ENCODE measurements around the gene API5.

API5 gene

DNA sequence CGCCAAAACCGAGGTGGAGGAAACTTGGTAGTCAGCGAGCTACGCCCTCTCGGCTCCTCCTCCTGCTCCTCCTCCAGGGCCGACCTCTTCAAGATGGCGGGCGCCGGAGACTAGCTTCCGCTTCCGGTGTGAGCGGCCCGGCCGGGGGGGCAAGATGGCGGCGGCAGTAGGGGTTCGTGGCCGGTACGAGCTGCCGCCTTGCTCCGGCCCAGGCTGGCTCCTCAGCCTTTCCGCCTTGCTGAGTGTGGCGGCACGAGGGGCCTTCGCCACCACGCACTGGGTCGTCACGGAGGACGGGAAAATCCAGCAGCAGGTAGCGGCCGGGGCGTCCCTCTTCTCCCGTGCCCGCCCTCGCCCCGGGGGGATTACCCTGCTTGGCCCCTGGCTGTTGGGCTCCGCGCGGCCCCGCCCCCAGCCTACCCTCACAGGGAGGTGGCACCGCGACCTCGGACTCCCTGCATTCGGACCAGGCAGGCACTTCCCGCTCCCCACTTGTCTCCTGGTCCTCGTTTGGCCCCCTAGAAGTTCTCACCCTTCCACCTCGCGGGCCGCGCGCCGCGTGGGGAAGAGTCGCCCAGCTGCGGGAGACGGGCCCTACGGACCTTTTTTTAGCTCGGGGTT, 47.1 kb downstream of the API5 start, which contains the start of gene TTC17:
TTC17 (plus strand) TSS at position 120 of the 621 bp plus-strand sequence; CDS start at position 155, 35 bp downstream.
- H3K4me1 ChIP-seq (ENCODE audit: insufficient read depth, low read length, poor library complexity, severe bottlenecking) = peaks cover 37% of the 10 kb centered on the region

DNA sequence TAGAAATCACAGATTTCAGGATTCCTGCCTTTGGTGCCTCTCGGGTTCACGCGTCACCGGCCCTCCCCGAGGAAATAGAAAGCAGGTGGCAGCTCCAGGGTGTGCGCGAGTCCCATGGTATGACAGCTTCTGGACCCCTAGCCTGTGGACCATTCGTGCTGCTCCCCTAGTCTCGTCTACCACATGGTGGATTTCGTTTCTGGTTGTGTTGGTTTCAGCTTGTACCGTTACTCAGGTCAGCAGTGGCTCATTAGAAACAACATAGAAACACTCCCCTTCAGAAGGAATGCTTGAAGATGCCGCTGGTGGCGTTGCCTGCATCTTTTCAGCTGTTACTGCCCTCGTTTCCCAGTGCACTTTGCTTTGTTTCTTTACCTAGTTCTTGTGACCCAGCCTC, 47.6 kb downstream of the API5 start:
- H3K9ac ChIP-seq (ENCODE audit: low read depth, low read length, poor library complexity, severe bottlenecking) = peak overlapping the region; percentile 91
- H3K36me3 ChIP-seq (ENCODE audit: insufficient read depth, low read length) = no peaks in the 10 kb centered on the region
- H3K4me2 ChIP-seq (ENCODE audit: low read depth, low read length, poor library complexity, severe bottlenecking) = peak overlapping the region; percentile 90
- peak overlapping the region; percentile 99 for H2AFZ ChIP-seq (ENCODE audit: low read length)
- TF ChIP-seq EZH2phosphoT487 (IDR thresholded peaks at IDR 0.05; ENCODE audit: borderline replicate concordance) = no peak
- TF ChIP-seq, protein P1, sequence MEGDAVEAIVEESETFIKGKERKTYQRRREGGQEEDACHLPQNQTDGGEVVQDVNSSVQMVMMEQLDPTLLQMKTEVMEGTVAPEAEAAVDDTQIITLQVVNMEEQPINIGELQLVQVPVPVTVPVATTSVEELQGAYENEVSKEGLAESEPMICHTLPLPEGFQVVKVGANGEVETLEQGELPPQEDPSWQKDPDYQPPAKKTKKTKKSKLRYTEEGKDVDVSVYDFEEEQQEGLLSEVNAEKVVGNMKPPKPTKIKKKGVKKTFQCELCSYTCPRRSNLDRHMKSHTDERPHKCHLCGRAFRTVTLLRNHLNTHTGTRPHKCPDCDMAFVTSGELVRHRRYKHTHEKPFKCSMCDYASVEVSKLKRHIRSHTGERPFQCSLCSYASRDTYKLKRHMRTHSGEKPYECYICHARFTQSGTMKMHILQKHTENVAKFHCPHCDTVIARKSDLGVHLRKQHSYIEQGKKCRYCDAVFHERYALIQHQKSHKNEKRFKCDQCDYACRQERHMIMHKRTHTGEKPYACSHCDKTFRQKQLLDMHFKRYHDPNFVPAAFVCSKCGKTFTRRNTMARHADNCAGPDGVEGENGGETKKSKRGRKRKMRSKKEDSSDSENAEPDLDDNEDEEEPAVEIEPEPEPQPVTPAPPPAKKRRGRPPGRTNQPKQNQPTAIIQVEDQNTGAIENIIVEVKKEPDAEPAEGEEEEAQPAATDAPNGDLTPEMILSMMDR (conservative IDR thresholded peaks at IDR 0.05; ENCODE audit: low read length) = no peak; the same call in 1 of the 2 replicates
- peaks cover 49% of the 10 kb centered on the region for H4K20me1 ChIP-seq (ENCODE audit: insufficient read depth, low read length, poor library complexity, severe bottlenecking)
- peaks cover 37% of the 10 kb centered on the region for H3K4me1 ChIP-seq (ENCODE audit: insufficient read depth, low read length, poor library complexity, severe bottlenecking)
- H3K4me3 ChIP-seq (ENCODE audit: low read length, poor library complexity, severe bottlenecking) = peak overlapping the region; percentile 96
- H3K27me3 ChIP-seq (ENCODE audit: insufficient read depth, low read length, poor library complexity, severe bottlenecking) = no peaks in the 10 kb centered on the region
- no peaks in the 10 kb centered on the region for H3K9me2 ChIP-seq (replicated peaks; ENCODE audit: low read depth, low read length)
- no peaks in the 10 kb centered on the region for H3K9me3 ChIP-seq (ENCODE audit: insufficient read depth, low read depth, low read length)
- H3K79me2 ChIP-seq (ENCODE audit: insufficient read depth, low read length) = peaks cover 62% of the 10 kb centered on the region
- H3F3A ChIP-seq (ENCODE audit: low read depth) = no peaks in the 10 kb centered on the region

More for the DNA sequence above, 47.1 kb downstream of the API5 start, which contains the start of gene TTC17:
- Histone ChIP-seq H3K36me3 (ENCODE audit: insufficient read depth, low read length) (no peaks in the 10 kb centered on the region), H3K4me2 (ENCODE audit: low read depth, low read length, poor library complexity, severe bottlenecking) (peak within 1 kb of the TSS; percentile 90), H3K9ac (ENCODE audit: low read depth, low read length, poor library complexity, severe bottlenecking) (peak within 1 kb of the TSS; percentile 91), H3K4me3 (ENCODE audit: low read length, poor library complexity, severe bottlenecking) (peak within 1 kb of the TSS; percentile 96), H4K20me1 (ENCODE audit: insufficient read depth, low read length, poor library complexity, severe bottlenecking) (peaks cover 45% of the 10 kb centered on the region), H3F3A (ENCODE audit: low read depth) (no peaks in the 10 kb centered on the region), H3K79me2 (ENCODE audit: insufficient read depth, low read length) (peaks cover 57% of the 10 kb centered on the region), H3K9me2 (replicated peaks; ENCODE audit: low read depth, low read length) (no peaks in the 10 kb centered on the region), H3K9me3 (ENCODE audit: insufficient read depth, low read depth, low read length) (no peaks in the 10 kb centered on the region), H3K27me3 (ENCODE audit: insufficient read depth, low read length, poor library complexity, severe bottlenecking) (no peaks in the 10 kb centered on the region), H2AFZ (ENCODE audit: low read length) (peak within 1 kb of the TSS; percentile 99)
- TF ChIP-seq, protein P1 (conservative IDR thresholded peaks at IDR 0.05; ENCODE audit: low read length) = no peak
- no peak for TF ChIP-seq EZH2phosphoT487 (IDR thresholded peaks at IDR 0.05; ENCODE audit: borderline replicate concordance)

DNA sequence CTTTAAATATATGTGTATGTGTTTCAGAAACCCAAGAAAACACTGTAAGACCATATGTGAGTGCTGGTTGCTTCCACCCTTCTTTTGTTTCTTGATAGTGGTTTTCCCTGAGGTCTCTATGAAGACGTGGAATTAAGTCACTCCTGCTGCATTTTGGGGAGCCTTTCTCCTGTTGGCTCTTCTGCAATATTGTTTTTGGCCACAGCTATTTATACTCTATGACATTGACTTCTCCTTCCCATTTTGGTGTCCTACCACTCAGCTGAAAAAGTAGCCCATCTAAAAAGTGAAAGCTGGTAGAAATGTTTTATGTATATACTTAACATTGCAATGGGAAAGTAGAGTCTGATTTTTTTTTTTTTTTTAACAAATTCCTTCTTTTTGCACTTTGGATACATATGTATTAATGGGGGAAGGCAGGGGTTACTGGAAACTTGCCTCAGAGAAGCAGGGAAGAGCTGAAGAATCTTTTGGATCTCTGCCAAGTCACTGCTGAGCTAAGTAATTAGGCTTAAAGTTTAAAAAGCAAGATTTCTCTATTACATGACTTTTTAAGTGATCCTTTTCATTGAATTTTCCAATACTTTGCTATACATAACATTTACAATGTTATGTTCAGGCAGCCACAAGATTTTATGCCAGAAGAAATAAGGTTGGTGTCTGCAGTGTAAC, 48.7 kb downstream of the API5 start:
- no peaks in the 10 kb centered on the region for H3F3A ChIP-seq (ENCODE audit: low read depth)
- TF ChIP-seq, protein P1 (conservative IDR thresholded peaks at IDR 0.05; ENCODE audit: low read length) = no peak
- TF ChIP-seq EZH2phosphoT487 (IDR thresholded peaks at IDR 0.05; ENCODE audit: borderline replicate concordance) = no peak
- peak overlapping the region; percentile 91 for H3K9ac ChIP-seq (ENCODE audit: low read depth, low read length, poor library complexity, severe bottlenecking)
- no peaks in the 10 kb centered on the region for H3K9me2 ChIP-seq (replicated peaks; ENCODE audit: low read depth, low read length)
- peak overlapping the region; percentile 96 for H3K4me3 ChIP-seq (ENCODE audit: low read length, poor library complexity, severe bottlenecking)
- H3K4me2 ChIP-seq (ENCODE audit: low read depth, low read length, poor library complexity, severe bottlenecking) = peak overlapping the region; percentile 90
- H3K4me1 ChIP-seq (ENCODE audit: insufficient read depth, low read length, poor library complexity, severe bottlenecking) = peaks cover 37% of the 10 kb centered on the region
- no peaks in the 10 kb centered on the region for H3K27me3 ChIP-seq (ENCODE audit: insufficient read depth, low read length, poor library complexity, severe bottlenecking)
- no peak overlapping the region for H2AFZ ChIP-seq (ENCODE audit: low read length)
- peaks cover 50% of the 10 kb centered on the region for H4K20me1 ChIP-seq (ENCODE audit: insufficient read depth, low read length, poor library complexity, severe bottlenecking)
- peaks cover 72% of the 10 kb centered on the region for H3K79me2 ChIP-seq (ENCODE audit: insufficient read depth, low read length)
- H3K36me3 ChIP-seq (ENCODE audit: insufficient read depth, low read length) = no peaks in the 10 kb centered on the region
- no peaks in the 10 kb centered on the region for H3K9me3 ChIP-seq (ENCODE audit: insufficient read depth, low read depth, low read length)
